ENCODE data around the gene MOCOS. TPM values are rescaled to one million over a fixed set of nuclear protein-coding genes. Genes with fewer than 3 reads are reported as not detected.
A peak's percentile ranks its signal among the peaks of the same experiment; 100 is the strongest.

Gene MOCOS
- total RNA-seq, 1 donor from 2014 or later = 24.5 TPM

- DNase-seq (ENCODE audit: low read depth) (no peak), FAIRE-seq (no peak)
- Histone ChIP-seq H3K27me3 (ENCODE audit: control insufficient read depth, insufficient read depth, low read length) (no peaks in the 10 kb centered on the region), H3K36me3 (ENCODE audit: control insufficient read depth, insufficient read depth, low read length) (peaks cover 6% of the 10 kb centered on the region), H3K4me3 (ENCODE audit: low read depth, low read length) (peak overlapping the region; percentile 53)
- no peak for TF ChIP-seq CTCF (IDR thresholded peaks at IDR 0.05; ENCODE audit: insufficient read depth, low read length, severe bottlenecking)
Measured at GRCh38 chr18:36186461-36187192, 670 bp upstream of the MOCOS start.

- H3K36me3 ChIP-seq (ENCODE audit: control insufficient read depth, insufficient read depth, low read length) = peaks cover 6% of the 10 kb centered on the region
- no peaks in the 10 kb centered on the region for H3K27me3 ChIP-seq (ENCODE audit: control insufficient read depth, insufficient read depth, low read length)
- FAIRE-seq (no peak), DNase-seq (ENCODE audit: low read depth) (peak; percentile 49)
- no peak for TF ChIP-seq CTCF (IDR thresholded peaks at IDR 0.05; ENCODE audit: insufficient read depth, low read length, severe bottlenecking)
- peak overlapping the region; percentile 53 for H3K4me3 ChIP-seq (ENCODE audit: low read depth, low read length)
Measured at GRCh38 chr18:36187826-36188721, 777 bp downstream of the MOCOS start.

- FAIRE-seq (no peak), DNase-seq (ENCODE audit: low read depth) (no peak)
- Histone ChIP-seq H3K4me3 (ENCODE audit: low read depth, low read length) (peak overlapping the region; percentile 53), H3K27me3 (ENCODE audit: control insufficient read depth, insufficient read depth, low read length) (no peaks in the 10 kb centered on the region), H3K36me3 (ENCODE audit: control insufficient read depth, insufficient read depth, low read length) (peaks cover 6% of the 10 kb centered on the region)
- TF ChIP-seq CTCF (IDR thresholded peaks at IDR 0.05; ENCODE audit: insufficient read depth, low read length, severe bottlenecking) = no peak
Measured at GRCh38 chr18:36188916-36189315, 1.6 kb downstream of the MOCOS start.

GRCh38 chr18:36189486-36189885 lies 2.2 kb downstream of the MOCOS start:
- Histone ChIP-seq H3K27me3 (ENCODE audit: control insufficient read depth, insufficient read depth, low read length) (no peaks in the 10 kb centered on the region), H3K4me3 (ENCODE audit: low read depth, low read length) (no peak overlapping the region), H3K36me3 (ENCODE audit: control insufficient read depth, insufficient read depth, low read length) (peaks cover 6% of the 10 kb centered on the region)
- FAIRE-seq = no peak
- DNase-seq (ENCODE audit: low read depth) = no peak
- TF ChIP-seq CTCF (IDR thresholded peaks at IDR 0.05; ENCODE audit: insufficient read depth, low read length, severe bottlenecking) = no peak

- no peak overlapping the region for H3K4me3 ChIP-seq (ENCODE audit: low read depth, low read length)
- no peaks in the 10 kb centered on the region for H3K27me3 ChIP-seq (ENCODE audit: control insufficient read depth, insufficient read depth, low read length)
- FAIRE-seq = no peak
- H3K36me3 ChIP-seq (ENCODE audit: control insufficient read depth, insufficient read depth, low read length) = peaks cover 8% of the 10 kb centered on the region
- no peak for TF ChIP-seq CTCF (IDR thresholded peaks at IDR 0.05; ENCODE audit: insufficient read depth, low read length, severe bottlenecking)
- DNase-seq (ENCODE audit: low read depth) = no peak
Measured at GRCh38 chr18:36191286-36191685, 4.0 kb downstream of the MOCOS start.
